Stimulated activated CD8-positive, alpha-beta memory T cell treated with anti-CD3 and anti-CD28 coated beads, Interleukin-7, amount 100 ng/mL, for 48 hours (primary cell): Measurements from ENCODE around the gene METRNL.
"Not testable (repeated sequence)": the region's sequence is repeated elsewhere in the genome, so short reads cannot be mapped to it uniquely, and the experiment has no call there.

Source experiments
- DNase-seq, 2 donors: peaks; one replicate each; pipeline ENCODE4 v3.0.0-alpha.2; 2020; ENCODE audit warnings: low read depth in 1 of 2; ENCODE audit errors: extremely low read depth in 1 of 2

Gene METRNL

DNA sequence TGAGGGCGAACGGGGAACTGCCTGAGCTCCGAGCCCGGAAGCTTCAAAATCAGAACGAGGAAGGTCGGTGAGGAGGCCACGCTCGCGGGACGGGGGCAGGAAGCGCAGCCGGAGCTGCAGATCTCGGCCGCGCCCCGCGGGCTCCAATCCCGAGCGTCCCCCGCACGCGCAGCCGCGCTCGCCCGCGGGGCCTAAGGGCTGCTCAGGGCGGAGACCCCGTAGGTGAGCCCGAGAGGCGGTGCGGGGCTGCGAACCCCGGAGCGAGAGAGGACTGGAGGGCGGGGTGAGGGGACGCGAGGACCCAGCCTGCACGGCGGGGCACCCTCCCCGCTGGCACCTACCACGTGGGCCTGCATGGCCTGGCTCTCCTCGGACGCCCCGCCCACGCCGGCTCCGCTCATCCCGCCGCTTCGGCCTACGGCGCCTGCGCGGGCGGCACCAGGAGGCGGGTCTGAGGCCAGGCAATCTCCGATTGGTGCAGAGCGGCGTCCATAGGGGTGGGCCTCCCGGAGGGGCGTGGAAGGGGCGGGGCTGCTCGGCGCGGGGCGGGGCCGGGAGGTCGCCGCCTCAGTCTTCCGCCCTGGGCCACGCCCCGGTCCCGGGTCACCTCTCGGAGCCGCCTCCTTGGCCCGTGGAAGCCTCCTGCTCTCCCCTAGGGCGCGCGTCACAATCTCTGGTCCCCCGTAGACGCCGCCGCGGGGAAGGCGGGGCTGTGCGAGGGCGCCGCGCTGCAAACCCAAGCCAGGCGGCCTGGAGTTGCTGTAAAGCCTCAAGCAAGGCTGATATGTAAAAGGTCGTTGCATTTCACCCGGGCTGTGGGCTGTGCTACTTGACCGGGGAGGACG is 27.8 kb upstream of the METRNL start:
- DNase-seq: peak; percentile 95 to 99

DNA sequence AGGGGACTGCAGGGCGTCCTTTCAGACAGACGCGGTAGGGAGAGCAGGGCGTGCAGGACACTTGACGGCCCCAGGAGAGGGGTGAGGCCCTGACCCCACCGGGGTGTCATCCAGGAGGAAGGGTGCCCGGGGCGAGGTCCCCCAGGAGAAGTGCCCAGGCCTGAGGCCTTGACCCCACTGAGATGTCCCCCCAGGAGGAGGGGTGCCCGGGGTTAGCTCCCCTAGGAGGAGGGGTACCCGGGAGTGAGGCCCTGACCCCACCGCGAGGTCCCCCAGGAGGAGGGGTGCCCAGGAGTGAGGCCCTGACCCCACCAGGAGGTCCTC is 27.2 kb upstream of the METRNL start:
- no peak for DNase-seq

DNA sequence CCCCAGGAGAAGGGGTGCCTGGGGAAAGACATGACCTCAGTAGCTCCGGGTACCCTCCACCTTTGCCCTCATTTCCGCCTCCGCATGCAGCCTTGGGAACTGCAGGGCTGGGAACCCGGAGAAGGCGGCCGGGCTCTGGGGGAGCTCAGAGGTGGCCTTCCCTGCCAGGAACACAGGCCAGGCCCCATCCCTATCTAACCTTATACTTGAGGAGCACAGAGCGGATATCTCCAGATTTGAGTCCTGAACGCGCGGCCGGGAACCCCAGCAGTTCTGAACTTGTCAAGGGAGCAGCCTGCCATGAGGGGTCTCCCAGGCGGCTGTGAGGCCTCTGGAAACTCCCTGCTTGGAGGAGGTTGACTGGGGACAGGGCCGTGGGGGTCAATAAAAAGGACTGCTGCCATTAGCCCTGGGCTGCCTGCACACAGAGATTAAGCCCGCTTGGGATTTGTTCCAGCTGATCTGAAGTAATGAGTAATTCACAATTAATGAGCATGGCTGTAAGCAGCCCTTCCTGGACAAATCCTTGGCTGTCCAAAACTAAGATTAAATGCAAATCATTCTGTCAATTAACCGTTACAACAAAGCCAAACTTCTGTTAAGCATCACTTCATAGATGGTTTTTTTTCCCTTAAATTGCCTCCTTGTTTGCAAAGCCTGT is 26.3 kb upstream of the METRNL start:
- DNase-seq: no peak

DNA sequence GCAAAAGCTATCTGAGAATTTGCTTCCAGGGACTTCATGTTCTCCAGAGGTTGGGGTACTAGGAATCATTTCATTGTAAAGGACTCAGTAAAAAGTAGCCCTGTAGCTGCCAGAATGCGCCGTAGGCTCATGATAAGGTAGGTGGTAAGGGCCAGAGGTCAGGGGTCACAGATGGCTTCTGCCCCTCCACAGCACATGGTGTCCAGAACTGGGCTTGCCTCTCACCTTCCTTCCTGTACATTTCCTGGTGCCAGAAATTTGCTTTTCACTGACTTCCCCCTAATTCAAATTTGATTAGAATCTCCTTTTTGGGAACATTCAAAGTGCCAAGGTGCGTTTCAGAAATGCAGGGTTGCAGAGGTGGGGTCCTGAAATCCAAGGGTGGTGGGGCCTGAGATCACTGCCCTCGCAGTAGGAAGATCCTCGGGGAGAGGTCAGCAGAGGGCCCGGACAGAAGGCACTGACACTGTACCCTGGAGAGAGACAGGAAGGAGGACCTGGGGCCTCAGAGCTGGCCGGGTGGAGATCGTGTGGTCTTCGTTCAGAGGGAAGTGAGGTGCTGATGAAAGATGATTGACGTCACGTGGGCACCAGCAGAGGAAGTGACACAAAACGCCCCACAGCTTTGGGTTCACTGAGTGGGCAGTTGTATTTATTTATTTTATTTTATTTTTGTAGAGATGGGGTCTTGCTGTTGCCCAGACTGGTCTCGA is 25.5 kb upstream of the METRNL start:
- peak in 1 of 2 donors; percentile 47 for DNase-seq

DNA sequence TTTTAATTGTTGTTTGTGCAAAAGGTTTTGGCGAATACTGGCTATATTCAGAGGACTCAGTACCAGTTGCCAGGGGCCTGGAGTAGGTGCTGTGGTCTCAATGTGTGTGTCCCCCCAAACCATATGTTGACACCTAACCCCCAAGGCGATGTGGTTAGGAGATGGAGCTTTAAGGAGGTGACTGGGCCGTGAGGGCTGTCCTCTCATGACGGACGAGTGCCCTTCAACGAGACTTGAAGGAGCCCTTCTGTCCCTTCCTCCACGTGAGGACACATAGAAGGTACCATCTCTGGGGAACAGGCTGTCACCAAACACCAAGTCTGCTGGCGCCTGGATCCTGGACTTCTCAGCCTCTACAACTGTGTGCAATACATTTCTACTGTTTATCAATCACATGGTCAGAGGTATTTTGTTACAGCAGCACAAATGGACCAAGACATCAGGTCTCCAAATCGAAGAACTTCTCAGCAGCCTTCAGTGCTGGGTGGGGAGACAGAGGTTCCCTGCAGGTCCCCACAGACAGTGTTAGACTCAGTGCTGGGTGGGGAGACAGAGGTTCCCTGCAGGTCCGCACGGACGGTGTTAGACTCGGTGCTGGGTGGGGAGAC is 24.8 kb upstream of the METRNL start:
- no peak for DNase-seq

DNA sequence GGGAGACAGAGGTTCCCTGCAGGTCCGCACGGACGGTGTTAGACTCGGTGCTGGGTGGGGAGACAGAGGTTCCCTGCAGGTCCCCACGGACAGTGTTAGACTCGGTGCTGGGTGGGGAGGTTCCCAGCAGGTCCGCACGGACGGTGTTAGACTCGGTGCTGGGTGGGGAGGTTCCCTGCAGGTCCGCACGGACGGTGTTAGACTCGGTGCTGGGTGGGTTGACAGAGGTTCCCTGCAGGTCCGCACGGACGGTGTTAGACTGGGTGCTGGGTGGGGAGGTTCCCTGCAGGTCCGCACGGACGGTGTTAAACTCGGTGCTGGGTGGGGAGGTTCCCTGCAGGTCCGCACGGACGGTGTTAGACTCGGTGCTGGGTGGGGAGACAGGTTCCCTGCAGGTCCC is 24.2 kb upstream of the METRNL start:
- DNase-seq: not testable (repeated sequence)

DNA sequence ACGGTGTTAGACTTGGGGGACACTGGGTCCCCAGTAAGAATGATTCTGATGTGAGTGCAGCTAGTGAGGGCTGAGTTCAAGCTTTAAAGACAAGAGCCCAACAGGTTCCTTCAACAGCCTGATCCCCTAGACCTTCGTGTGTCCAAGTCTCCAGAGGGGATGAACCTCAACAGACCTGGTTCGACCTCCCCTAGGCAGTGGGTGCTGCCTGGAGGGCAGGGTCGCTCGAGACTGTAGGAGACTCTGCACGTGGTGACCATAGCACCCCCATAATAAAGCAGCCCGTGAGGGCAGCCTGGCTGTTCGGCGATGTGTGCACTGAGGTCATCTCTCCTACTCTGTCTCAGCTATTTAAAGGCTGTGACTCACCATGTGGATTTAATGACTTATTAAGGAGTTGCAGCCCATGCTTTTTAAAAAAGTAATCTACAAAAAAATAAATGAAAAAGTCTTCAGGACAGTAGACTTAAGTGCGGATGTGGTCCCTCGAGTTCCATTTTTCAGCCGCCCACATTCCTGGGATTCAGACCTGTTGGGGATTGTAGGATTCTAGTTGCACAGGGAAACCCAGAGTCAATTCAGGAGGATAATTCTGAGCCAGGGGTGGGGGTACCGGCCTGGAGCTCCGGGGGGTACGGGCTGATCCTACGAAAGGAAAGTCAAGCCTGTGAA is 23.4 kb upstream of the METRNL start:
- DNase-seq: no peak

DNA sequence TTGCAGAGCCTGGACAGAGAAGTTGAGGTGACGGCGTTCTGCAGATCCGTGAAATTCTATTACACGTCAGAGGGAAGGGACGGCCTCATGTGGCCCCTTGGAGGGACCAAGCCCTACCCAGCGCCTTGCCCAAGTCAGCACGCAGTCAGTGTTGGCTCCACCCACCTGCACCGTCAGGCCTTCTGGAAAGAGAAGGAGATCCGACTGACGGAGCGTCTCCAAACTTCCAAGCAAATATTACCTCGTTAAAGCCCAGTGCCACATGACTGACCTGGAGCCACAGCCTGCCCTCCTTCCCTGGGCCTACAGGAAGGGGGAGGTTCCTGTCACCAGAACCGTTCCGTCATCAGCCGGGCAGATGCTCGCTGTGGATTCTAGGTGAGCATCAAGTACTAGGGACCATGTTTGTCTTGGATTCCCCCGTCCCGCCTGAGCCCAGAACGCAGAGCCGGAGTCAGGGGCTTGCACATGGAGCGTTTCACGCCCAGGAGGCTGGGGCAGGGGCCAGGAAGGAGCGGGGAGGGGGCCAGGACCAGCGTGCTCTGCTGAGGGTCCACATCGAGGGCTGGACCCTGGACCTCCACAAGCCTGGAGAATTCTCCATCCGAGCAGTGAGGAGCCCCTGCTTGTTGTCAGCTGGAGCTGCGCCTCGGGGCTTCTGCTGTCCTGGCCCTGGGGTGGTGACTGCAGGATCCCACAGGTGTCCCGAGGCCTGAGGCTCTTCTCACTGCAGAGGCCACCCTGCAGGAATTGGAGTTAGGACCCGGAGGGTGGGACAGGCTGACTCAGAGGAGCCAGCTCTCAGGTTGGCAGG is 22.6 kb upstream of the METRNL start:
- no peak for DNase-seq

DNA sequence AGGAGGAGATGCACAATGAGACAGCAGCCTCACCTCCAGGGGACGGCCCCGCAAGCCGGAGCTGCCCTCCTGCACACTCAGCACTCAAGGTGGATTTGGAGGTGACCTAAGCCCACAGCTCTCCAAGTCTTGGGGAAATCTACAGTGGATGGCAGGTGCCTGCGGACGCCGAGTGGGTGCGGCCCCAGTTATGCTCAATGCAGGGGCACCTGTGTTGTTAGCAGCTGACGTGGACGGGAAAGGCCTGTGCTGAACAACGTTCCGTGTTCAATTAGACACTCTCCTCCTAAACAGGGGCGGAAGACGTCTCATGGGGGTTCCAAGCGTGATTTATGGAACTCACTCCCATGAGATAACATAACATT is 22.0 kb upstream of the METRNL start:
- DNase-seq: no peak

DNA sequence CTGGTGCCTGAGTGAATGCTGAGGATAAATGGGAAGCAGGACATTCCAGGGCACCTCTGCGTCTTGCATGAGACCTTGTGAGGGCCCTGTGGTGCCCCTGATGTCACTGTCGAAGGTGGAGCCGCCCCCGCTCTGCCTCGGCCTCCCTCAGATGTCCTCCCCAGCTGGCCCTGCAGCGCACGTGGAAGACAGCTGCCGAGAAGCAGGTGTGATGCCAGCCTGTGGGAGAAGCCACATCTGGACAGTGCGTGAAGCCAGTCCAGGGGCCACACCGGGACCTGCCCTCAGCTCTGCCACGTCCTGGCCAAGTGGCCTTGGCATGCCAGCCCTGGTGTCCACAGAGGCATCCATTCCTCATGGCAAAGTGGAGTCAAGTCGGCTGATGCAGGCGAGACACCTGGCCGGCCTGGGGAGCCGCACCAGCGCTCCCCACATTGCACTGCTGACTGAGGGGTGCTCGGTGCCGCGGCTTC is 21.6 kb upstream of the METRNL start:
- DNase-seq: no peak

DNA sequence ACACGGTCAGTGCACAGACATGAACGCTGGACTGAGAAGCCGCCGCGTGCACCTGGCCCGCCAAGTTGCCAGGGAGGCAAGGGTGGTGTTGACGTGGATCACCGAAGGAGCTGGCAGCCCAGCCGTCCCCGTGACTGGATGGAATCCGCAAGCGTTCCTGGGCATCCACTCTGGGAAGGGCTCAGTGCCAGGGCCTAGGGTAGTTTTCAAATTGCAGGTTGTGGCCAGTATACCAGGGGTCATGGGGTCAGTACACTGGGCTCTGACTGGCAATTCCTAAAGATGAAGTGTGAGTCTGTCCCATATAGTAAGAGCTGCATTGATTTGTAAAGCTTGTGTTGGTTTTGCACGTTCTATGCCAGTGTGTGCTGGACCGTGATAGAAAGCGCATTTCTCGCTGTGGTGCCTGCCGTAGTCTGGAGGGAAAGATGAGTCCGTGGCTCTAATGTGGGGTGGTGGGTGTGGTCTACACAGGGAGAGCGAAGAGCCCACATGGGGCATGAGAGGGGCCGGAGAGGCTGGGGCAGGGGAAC is 21.1 kb upstream of the METRNL start:
- DNase-seq: no peak

DNA sequence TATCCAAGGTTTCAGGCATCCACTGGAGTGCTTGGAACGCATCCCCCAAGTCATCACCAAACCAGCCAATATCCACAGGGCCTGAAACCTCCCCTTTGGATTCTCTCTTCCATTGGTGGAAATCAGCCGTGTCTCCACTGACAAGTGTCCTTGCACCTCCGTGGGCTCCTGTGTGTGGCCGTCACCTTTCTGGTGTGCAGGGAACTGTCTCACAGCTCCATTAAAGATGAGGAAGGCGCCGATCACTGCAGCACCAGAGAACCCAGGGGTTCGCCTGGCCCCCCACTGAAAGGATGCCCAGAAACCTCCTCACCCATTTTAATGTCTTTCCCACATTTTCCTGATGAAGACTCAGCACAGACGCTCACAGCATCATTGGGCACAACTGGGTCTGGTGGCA is 17.8 kb upstream of the METRNL start:
- no peak for DNase-seq

DNA sequence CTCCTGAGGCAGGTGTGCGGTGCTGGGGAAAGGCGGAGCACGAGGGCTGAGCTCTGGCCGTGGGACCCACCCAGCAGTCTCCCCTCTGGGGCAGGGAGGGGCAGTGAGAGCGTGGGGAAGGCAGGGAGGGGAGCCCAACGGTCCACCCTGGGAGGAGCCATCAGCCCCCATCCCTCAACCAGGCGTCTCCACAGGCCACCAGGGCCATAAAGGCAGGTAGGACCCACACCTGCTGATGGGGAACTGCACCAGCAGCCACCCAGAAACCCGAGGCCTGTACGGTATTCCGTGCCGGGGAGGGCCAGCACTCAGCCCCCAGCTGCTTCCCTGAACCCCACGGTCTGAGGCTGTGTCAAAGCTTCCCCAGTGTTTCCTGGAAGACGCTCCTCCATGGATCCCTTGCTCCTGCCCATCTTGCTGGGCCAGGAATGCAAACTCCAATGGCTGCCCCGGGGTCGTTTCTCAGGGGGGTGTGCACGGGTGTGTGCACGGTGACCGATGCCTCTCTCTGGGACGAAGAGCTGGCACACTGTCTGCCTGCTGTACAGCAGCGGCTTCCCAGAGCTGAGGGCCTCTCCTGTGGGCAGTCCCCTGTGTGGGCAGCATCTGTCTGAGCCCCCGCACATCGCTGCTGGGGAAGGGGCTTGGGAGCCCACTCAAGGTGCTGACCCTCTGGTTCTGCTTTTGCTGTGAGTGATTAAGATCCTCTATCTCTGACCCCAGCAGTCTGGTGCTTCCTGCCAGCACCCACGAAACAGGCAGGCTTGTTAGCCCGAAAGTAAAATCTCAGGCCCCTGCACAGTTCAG is 17.2 kb upstream of the METRNL start:
- DNase-seq: no peak

DNA sequence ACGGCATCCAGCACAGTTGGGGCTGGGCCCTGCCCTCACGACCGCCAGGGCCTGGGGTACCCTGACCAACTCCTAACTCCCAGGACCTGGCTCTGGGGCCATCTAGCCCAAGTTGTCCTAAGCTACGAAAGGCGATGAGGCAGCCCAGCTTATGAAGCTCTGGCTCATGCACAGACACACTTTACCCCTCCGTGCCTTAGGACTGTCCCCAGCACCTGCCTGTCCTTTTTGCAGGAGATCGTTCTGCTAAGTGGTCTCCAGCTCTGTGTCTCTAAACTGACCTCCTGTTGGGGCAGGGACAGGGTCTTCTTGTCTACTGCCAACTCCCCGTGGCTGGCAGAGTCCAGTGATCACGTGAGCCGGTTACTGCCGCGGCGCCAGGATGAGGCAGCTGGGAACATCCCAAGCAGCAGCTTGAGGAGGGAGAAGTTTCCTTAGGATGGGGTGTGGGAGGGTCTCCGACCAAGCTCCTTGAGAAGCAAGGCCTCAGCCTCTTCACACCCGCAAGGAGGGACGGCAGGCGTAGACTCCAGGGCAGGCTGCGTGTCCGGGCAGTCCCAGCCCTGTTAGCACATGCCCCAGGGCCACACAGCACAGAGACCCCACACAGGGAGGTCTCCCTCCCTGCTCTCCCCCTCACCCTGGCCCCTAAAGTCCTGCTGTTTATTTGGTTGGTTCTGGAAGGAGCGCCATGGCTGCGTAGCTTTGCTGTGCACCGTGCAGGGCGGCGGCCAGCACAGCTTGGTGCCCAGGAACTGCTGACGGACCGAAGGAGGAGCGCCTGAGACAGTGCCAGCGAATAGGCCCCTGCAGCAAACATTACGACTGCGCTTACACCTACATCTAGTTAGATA is 16.4 kb upstream of the METRNL start:
- no peak for DNase-seq

DNA sequence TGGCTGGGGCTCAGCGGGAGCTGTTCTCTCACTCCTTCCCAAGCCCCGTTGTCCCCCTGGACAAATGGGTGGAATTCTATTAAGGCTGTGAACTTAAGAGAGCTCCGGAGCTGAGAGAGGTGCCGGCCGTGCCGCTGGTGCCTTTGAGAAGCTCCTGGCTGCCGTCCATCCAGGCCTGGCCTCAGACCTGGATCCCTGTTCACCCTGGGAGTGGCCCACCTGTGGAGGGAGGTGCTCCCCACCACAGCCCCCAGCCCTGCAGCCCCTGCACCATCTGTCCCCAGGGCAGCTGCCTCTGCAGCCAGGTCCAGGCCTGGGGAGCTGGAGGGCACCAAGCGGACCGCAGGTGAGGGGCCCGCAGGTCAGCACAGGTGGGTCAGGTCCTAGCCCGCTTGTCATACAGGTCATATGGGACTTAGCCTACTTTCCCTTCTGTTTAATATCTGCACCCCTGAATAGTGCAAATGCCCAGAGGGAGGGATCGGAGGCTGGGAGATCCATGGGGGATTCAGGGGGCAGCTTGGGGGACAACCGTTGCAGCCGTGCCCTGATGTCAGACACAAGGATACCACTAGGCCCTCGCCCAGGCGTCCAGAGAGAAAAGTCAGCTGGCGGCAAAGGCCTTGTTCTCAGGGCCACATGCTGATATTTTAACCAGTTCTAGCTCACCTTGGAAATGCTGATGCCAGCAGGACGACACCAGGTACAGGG is 15.2 kb upstream of the METRNL start:
- no peak for DNase-seq

DNA sequence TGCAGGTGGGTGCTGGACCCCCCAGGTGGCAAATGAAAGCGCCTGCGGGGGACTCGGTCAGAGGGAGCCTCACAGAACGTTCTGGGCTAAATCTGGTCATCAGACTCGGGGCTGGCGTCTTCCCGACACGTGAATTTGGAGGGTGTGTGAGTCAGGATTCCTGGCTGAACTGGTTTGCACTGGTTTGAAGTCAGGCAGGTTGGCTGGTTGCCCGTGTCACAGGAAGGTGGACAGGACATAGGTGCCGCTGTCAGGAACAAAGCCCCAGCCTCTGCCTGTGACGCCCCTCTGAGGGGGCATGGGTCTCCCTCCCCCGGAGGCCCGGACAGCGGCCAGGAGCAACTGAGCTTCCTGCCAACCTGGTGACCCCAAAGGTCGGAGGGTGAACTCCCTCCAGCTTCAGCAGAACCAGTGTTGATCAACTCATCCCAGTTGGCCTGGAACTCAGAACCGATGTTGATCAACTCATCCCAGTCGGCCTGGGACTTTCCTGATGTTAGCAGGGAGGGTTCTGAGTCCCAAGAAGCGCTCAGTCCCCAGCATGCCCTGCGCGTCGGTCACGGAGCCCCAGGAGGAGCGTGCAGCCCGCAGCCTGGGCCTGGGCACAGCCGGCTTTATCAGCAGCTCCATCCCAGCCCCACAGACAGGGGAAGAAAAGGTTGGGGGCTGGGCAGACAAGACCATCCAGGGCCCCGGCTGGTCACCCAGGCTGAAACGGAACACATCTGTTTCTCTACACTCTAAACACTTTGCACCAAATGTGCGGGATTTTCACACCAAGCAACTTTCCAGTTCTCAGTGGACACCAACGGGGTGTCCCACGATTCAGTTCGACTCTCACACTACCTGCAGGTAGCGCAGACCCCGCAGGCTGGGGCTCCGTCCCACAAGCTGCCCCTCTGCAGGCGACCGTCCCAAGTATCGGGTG is 14.4 kb upstream of the METRNL start:
- no peak for DNase-seq
